ENCODE measurements around the gene GBP3. TPM values are rescaled to one million over a fixed set of nuclear protein-coding genes. Genes with fewer than 3 reads are reported as not detected.

The GBP3 gene, protein sequence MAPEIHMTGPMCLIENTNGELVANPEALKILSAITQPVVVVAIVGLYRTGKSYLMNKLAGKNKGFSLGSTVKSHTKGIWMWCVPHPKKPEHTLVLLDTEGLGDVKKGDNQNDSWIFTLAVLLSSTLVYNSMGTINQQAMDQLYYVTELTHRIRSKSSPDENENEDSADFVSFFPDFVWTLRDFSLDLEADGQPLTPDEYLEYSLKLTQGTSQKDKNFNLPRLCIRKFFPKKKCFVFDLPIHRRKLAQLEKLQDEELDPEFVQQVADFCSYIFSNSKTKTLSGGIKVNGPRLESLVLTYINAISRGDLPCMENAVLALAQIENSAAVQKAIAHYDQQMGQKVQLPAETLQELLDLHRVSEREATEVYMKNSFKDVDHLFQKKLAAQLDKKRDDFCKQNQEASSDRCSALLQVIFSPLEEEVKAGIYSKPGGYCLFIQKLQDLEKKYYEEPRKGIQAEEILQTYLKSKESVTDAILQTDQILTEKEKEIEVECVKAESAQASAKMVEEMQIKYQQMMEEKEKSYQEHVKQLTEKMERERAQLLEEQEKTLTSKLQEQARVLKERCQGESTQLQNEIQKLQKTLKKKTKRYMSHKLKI
- 10 to 100 TPM in 1 of 3 donors, 1 to 10 TPM in 2; 7.7 to 18.2 (median 8.3) TPM for polyA plus RNA-seq

DNA sequence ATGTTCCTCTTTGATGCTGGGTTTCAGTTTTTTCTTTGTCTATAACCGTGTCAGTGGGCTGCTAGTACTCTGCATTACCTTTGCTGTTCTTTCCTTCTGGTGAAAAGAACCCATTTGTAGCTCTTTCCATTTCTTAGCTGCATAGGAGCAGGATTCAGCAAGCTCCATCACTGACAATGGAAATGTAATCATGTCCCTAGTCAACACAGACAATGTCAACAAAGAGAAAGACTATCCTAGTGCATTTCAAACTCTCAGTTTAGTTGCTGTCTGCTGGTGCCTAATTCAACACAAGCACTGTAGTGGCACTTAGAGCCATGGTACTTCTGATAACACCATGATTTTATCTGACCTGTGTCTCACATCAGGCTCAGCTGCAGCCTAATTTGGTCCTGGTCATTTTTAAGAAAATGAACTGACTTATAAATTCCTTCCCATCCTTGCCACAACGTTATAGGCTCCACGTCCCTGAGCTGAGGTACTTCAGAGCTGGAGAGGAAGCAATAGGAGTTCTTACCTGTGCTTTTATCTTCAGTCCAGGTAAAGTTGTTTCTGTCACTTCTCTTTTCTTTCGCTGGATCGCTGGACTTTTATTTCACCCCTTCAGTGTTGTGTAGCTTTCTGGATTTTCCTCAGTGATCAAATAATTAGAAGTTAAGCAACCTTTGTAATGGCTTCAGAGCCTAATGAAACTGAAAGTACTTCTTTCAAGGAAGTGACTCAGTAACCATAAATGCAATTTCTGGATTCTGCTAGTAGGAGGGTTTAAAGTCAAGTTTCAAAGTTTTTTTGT is at the start of gene GBP3:
Gene GBP3 (minus strand): TSS at position 700 of the 793 bp plus-strand sequence. CDS start 2,145 bp downstream, outside the sequence.
- peaks cover 53 to 62% of the 10 kb centered on the region in 2 donors for H3K4me1 Mint-ChIP-seq
- DNase-seq = peak; percentile 50 to 56 (median 53)
- peaks cover 15 to 21% (median 20%) of the 10 kb centered on the region in 3 donors for H3K36me3 Mint-ChIP-seq

DNA sequence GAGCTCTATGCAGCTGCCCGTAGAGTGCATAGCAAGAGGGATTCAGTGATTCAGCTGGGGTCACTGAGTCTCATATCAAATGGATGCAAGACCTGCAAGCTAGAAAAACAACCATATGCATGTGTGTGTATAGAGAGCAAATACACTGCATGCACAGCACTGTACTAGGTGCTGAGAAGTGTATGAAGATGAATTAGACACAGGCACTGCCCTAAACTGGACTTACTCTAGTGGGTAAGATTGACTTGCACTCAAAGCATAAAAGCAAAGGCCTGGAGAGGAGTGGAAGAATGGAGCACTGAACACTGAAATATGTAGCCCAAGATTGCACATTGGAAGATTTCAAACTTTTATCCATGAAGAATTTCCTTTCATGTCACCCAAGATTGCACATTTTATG is 47.8 kb upstream of the GBP3 start:
- peak overlapping the region; percentile 85 to 95 (median 88) for H3K27ac Mint-ChIP-seq
- H3K4me1 Mint-ChIP-seq = peaks cover 13 to 27% of the 10 kb centered on the region in 2 donors
- peaks cover 0 to 5% (median 0%) of the 10 kb centered on the region in 3 donors for H3K27me3 Mint-ChIP-seq (ENCODE audit: low read depth in 3 of 3)
- peaks cover 0 to 13% (median 6%) of the 10 kb centered on the region in 6 donors for H3K9me3 Mint-ChIP-seq
- DNase-seq = no peak
- H3K36me3 Mint-ChIP-seq = peaks cover 4 to 17% (median 8%) of the 10 kb centered on the region in 3 donors
- H3K4me3 Mint-ChIP-seq = peak overlapping the region; percentile 84 to 94 (median 91)

More for the DNA sequence above, at the start of gene GBP3:
- no peaks in the 10 kb centered on the region for H3K9me3 Mint-ChIP-seq
- H3K4me3 Mint-ChIP-seq = peak within 1 kb of the TSS; percentile 87 to 95 (median 94)
- H3K27me3 Mint-ChIP-seq (ENCODE audit: low read depth in 3 of 3) = peaks cover 9 to 21% (median 19%) of the 10 kb centered on the region in 3 donors
- H3K27ac Mint-ChIP-seq = peak within 1 kb of the TSS; percentile 92 to 99 (median 94)

DNA sequence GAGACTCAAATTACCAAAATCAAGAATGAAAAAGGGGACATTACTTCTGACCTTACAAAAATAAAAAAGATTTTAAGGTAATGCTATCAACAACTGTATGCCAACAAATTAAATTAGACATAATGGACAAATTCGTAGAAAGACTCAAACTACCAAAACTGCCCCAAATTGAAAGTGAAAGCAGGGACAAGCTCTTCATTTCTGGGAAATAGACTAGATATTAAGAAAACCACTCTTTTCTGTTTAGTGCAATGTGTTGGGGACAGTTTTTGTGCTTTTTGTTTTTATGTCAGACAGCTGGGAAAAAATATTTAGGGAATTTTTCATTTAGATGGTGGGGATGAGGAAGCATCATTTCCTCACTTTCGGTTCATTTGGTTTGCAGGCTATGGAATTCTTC is 47.3 kb upstream of the GBP3 start:
- Mint-ChIP-seq H3K36me3 (peaks cover 4 to 17% (median 8%) of the 10 kb centered on the region in 3 donors), H3K9me3 (peaks cover 0 to 13% (median 6%) of the 10 kb centered on the region in 6 donors), H3K4me1 (peaks cover 18 to 32% of the 10 kb centered on the region in 2 donors), H3K4me3 (peak overlapping the region; percentile 84 to 94 (median 91)), H3K27me3 (ENCODE audit: low read depth in 3 of 3) (peaks cover 0 to 5% (median 0%) of the 10 kb centered on the region in 3 donors), H3K27ac (peak overlapping the region; percentile 85 to 95 (median 88))
- DNase-seq = peak; percentile 30 to 36 (median 34)

DNA sequence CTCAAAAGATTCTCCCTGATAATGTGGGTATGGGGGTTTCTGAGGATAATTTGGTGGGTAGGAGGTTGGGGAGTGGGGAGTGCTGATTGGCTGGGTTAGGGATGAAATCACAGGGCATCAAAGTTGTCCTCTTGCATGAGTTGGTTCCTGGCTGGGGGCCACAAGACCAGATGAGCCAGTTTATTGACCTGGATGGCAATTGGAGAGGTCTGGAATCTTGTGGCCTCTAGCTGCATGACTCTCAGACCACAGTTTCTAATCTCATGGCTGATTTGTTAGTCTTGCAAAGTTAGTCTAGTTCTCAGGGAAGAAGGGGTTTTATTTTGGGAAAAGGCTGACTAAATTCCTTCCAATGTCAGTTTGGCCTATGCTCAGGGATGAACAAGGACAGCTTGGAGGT is 45.6 kb upstream of the GBP3 start:
- peaks cover 0 to 2% (median 0%) of the 10 kb centered on the region in 3 donors for H3K36me3 Mint-ChIP-seq
- H3K4me3 Mint-ChIP-seq = peak overlapping the region in 1 of 5 donors; percentile 0
- H3K27me3 Mint-ChIP-seq (ENCODE audit: low read depth in 3 of 3) = peaks cover 0 to 6% (median 6%) of the 10 kb centered on the region in 3 donors
- no peak for DNase-seq
- H3K9me3 Mint-ChIP-seq = peaks cover 0 to 1% (median 0%) of the 10 kb centered on the region in 6 donors
- H3K4me1 Mint-ChIP-seq = peaks cover 34 to 49% of the 10 kb centered on the region in 2 donors
- H3K27ac Mint-ChIP-seq = peak overlapping the region in 4 of 6 donors; percentile 5 to 42 (median 24)

DNA sequence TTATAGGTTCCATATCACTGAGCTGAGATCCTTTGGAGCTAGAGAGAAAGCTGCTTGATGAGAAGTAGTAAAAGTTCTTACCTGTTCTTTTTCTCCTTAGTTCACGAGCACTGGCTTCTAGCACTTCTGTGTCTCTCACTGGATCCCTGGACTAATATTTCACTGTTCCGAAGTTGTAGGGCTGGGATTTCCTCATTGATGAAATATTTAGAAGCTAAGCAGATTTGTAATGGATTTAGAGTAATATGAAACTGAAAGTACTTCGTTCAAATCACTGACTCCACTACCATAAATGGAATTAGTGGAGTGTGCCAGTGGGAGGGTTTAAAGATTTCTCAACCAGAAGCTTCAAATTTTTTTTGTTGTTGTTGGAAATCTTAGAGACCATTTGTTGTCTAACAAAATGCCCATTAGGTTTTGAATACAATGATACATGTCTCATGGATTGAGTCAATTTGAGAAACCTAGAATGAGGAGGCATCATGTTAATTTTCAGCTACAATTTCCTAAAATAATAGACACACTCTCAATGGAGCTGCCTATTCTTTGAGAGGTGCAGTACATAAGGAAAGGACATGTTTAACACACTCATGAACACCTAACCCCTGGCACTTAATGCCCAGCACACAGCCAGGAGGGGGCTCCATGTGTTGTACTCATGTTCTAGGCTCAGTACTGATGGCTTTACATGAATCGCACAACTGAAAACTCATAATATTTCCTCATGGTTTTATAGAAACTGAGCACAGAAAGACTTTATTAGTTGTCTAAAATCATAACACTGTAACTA is 42.6 kb upstream of the GBP3 start, which contains the start of gene GBP1:
Gene GBP1 (minus strand): TSS at position 130 of the 790 bp plus-strand sequence. CDS start 1,974 bp downstream, outside the sequence.
- Mint-ChIP-seq H3K27ac (peak within 1 kb of the TSS; percentile 91 to 96 (median 94)), H3K9me3 (no peaks in the 10 kb centered on the region)

DNA sequence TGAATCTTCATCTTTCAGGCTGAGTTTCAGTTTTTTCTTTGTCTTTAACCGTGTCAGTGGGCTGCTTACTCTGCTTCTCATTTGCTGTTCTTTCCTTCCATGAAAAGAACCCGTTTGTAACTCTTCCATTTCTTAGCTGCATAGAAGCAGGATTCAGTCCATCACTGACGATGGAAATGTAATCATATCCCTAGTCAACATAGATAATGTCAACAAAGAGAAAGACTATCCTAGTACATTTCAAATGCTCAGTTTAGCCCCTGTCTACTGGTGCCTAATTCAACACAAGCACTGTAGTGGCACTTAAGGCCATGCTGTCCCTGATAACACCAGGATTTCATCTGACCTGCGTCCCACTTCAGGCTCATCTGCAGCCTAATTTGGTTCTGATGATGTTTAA is 42.0 kb upstream of the GBP3 start:
- peak in 2 of 3 donors; percentile 5 to 10 for DNase-seq
- H3K4me3 Mint-ChIP-seq = peak overlapping the region; percentile 93 to 97 (median 96)
- peaks cover 11 to 30% (median 25%) of the 10 kb centered on the region in 3 donors for H3K36me3 Mint-ChIP-seq
- H3K4me1 Mint-ChIP-seq = peaks cover 57 to 72% of the 10 kb centered on the region in 2 donors
- H3K9me3 Mint-ChIP-seq = no peaks in the 10 kb centered on the region
- peak overlapping the region; percentile 91 to 96 (median 94) for H3K27ac Mint-ChIP-seq
- peaks cover 0 to 6% (median 6%) of the 10 kb centered on the region in 3 donors for H3K27me3 Mint-ChIP-seq (ENCODE audit: low read depth in 3 of 3)

More for the DNA sequence above, 42.6 kb upstream of the GBP3 start, which contains the start of gene GBP1:
- Mint-ChIP-seq H3K4me1 (peaks cover 59 to 73% of the 10 kb centered on the region in 2 donors), H3K4me3 (peak within 1 kb of the TSS; percentile 93 to 97 (median 96)), H3K27me3 (ENCODE audit: low read depth in 3 of 3) (peaks cover 0 to 6% (median 6%) of the 10 kb centered on the region in 3 donors), H3K36me3 (peaks cover 11 to 26% (median 21%) of the 10 kb centered on the region in 3 donors)
- peak; percentile 51 to 62 (median 53) for DNase-seq

DNA sequence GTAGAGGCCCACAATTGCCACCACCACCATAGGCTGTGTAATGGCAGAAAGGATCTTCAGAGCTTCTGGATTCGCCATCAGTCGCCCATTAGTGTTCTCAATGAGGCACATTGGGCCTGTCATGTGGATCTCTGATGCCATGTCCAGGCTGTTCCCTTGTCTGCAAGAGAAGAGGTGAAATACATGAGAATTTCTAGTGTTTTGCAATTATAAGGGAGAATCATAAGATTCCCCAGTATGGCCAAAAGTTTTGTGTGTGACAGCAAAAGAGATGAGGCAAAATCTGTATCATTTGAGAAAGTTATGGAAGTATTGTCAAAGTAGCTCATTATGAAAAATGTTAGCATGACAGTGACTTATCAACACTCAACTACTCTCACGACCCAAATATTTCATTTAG is 40.4 kb upstream of the GBP3 start:
- H3K36me3 Mint-ChIP-seq = peaks cover 21 to 39% (median 35%) of the 10 kb centered on the region in 3 donors
- no peak for DNase-seq
- H3K27ac Mint-ChIP-seq = peak overlapping the region in 5 of 6 donors; percentile 27 to 91 (median 59)
- peaks cover 55 to 58% of the 10 kb centered on the region in 2 donors for H3K4me1 Mint-ChIP-seq
- peaks cover 0 to 6% (median 6%) of the 10 kb centered on the region in 3 donors for H3K27me3 Mint-ChIP-seq (ENCODE audit: low read depth in 3 of 3)
- H3K9me3 Mint-ChIP-seq = no peaks in the 10 kb centered on the region
- H3K4me3 Mint-ChIP-seq = peak overlapping the region; percentile 93 to 97 (median 96)

DNA sequence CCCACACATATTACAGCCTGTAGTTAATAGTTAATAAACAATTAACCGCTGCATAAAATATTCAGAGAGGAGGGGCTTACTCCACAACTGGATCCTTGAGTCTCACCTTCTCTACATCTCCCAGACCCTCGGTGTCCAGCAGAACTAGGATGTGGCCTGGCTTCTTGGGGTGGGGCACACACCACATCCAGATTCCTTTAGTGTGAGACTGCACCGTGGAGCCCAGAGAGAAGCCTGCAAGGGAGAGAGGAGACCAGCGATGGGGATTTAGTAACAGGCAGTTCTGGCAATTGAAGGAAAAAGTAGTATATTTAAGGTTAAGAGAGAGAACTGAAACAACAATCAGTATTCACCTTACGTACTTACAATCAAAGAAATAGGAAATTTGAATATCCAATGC is 37.4 kb upstream of the GBP3 start:
- Mint-ChIP-seq H3K4me3 (peak overlapping the region in 1 of 5 donors; percentile 73), H3K4me1 (peaks cover 50 to 53% of the 10 kb centered on the region in 2 donors), H3K27ac (no peak overlapping the region)

DNA sequence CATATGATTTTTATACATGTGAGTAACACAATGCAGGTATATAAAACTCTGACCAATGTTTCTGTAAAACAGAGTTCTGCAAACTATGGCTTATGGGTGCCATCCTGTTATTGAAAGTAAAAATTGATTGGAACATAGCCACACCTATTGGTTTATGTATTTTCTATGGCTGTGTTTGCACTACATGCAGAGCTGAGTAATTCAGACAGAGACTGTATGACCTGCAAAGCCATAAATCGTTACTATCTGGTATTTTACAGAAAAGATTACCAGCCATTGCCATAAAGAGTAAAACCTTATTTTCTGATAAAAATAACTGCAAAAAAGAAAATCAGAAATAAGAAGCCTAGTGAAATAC is 29.3 kb upstream of the GBP3 start:
- no peaks in the 10 kb centered on the region for H3K27me3 Mint-ChIP-seq (ENCODE audit: low read depth in 3 of 3)
- no peaks in the 10 kb centered on the region for H3K4me1 Mint-ChIP-seq
- peaks cover 34 to 63% (median 37%) of the 10 kb centered on the region in 3 donors for H3K36me3 Mint-ChIP-seq
- no peak overlapping the region for H3K27ac Mint-ChIP-seq
- no peak for DNase-seq
- no peaks in the 10 kb centered on the region for H3K9me3 Mint-ChIP-seq
- no peak overlapping the region for H3K4me3 Mint-ChIP-seq

More for the DNA sequence above, 37.4 kb upstream of the GBP3 start:
- no peak for DNase-seq
- peaks cover 0 to 6% (median 6%) of the 10 kb centered on the region in 3 donors for H3K27me3 Mint-ChIP-seq (ENCODE audit: low read depth in 3 of 3)
- peaks cover 31 to 57% (median 55%) of the 10 kb centered on the region in 3 donors for H3K36me3 Mint-ChIP-seq
- no peaks in the 10 kb centered on the region for H3K9me3 Mint-ChIP-seq

DNA sequence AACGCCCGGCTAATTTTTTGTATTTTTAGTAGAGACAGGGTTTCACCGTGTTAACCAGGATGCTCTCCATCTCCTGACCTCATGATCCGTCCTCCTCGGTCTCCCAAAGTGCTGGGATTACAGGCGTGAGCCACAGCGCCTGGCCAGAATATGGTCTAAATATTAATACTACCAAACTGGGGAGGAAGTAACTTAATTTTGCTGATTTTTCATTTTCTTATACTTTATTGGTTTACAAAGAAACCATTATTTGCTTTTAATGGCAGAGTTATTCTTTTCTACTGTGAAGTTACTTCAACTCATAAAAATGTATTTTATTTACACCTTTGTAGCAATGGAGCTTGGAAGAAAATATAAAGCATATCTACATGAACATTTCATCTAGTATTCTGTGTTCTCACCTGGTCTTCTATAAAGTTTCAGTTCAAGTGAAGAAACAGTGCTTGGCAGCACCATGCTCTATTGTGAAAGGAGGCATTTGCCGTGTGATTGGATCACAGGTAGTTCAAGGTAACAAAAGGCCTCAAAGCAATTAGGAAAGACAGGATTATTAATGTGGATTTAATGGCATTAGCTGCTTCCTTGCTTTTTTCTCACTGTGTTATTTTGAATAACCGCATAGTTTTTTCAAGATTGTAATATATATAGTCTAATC is 28.8 kb upstream of the GBP3 start:
- H3K4me3 Mint-ChIP-seq = no peak overlapping the region
- H3K36me3 Mint-ChIP-seq = peaks cover 33 to 58% (median 33%) of the 10 kb centered on the region in 3 donors
- peak overlapping the region in 1 of 6 donors; percentile 49 for H3K27ac Mint-ChIP-seq
- no peak for DNase-seq
- H3K9me3 Mint-ChIP-seq = no peaks in the 10 kb centered on the region
- H3K4me1 Mint-ChIP-seq = no peaks in the 10 kb centered on the region
- no peaks in the 10 kb centered on the region for H3K27me3 Mint-ChIP-seq (ENCODE audit: low read depth in 3 of 3)

DNA sequence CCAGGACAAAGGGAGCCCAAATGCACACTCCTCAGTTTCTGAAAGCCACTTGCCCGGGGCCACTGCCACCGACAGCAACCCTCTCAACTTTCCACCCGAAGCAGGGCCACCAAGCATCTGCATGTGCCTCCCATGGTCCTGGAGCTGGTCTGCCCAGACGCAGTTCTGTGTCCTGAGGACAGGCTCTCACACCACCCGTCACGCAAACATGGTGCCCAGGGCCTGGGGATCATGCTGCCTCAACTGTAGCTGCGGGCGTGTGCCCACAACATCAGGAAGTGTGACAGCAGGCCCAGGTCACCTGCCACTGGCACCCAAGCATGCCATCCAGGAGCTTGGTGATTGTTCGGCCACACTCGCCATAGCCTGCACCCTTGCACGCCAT is 28.0 kb upstream of the GBP3 start:
- H3K27me3 Mint-ChIP-seq (ENCODE audit: low read depth in 3 of 3) = no peaks in the 10 kb centered on the region
- no peaks in the 10 kb centered on the region for H3K9me3 Mint-ChIP-seq
- peak overlapping the region in 1 of 6 donors; percentile 63 for H3K27ac Mint-ChIP-seq
- H3K36me3 Mint-ChIP-seq = peaks cover 28 to 50% (median 30%) of the 10 kb centered on the region in 3 donors
- H3K4me1 Mint-ChIP-seq = no peaks in the 10 kb centered on the region
- no peak overlapping the region for H3K4me3 Mint-ChIP-seq
- no peak for DNase-seq

Data from immature natural killer cell (primary cell).